Activated T-helper 17 cell treated with anti-CD3 and anti-CD28 coated beads, Interleukin-2, amount 50 U/mL, for 72 hours (primary cell): ENCODE data around the gene MLLT3. TPM values are rescaled to one million over a fixed set of nuclear protein-coding genes. Genes with fewer than 3 reads are reported as not detected.
A peak's percentile ranks its signal among the peaks of the same experiment; 100 is the strongest.

Experiments used
- ATAC-seq: fragments of 150-1000 bp; cut with Tn5 transposase; replicated peaks from 2 replicates; pipeline ENCODE4 v1.10.0; 2021; ENCODE audit warnings: mild to moderate bottlenecking, moderate library complexity
- H3K27ac Mint-ChIP-seq: one replicate; pipeline ENCODE4 v1.8.0; 2022; ENCODE audit warnings: mixed read lengths
- H3K27me3 Mint-ChIP-seq: one replicate; pipeline ENCODE4 v1.8.0; 2022; ENCODE audit warnings: mixed read lengths
- H3K36me3 Mint-ChIP-seq: one replicate; pipeline ENCODE4 v1.8.0; 2022; ENCODE audit warnings: low read depth, mild to moderate bottlenecking, mixed read lengths
- H3K4me1 Mint-ChIP-seq: one replicate; pipeline ENCODE4 v1.8.0; 2022; ENCODE audit warnings: mixed read lengths
- H3K4me3 Mint-ChIP-seq: one replicate; pipeline ENCODE4 v1.8.0; 2022; ENCODE audit warnings: mild to moderate bottlenecking, mixed read lengths
- H3K9me3 Mint-ChIP-seq: one replicate; pipeline ENCODE4 v1.8.0; 2022; ENCODE audit warnings: mixed read lengths
- total RNA-seq, 2 donors: library from RNA; stranded (reverse); gene quantifications; one replicate each; pipeline ENCODE4 v1.2.3, GENCODE V29; 2022

The MLLT3 gene
- total RNA-seq, 2 donors from 2014 or later, result 45.7 to 54.9 TPM

- no peak for ATAC-seq
- Mint-ChIP-seq H3K9me3 (no peaks in the 10 kb centered on the region), H3K27me3 (peaks cover 1% of the 10 kb centered on the region), H3K4me3 (no peak overlapping the region), H3K27ac (no peak overlapping the region), H3K4me1 (peaks cover 10% of the 10 kb centered on the region), H3K36me3 (no peaks in the 10 kb centered on the region)
Observed at GRCh38 chr9:20642045-20642444, 19.7 kb upstream of the MLLT3 start.

- H3K4me3 Mint-ChIP-seq, result peak overlapping the region; percentile 32
Observed at GRCh38 chr9:20640331-20641187, 18.3 kb upstream of the MLLT3 start.

GRCh38 chr9:20636888-20637440 lies 14.7 kb upstream of the MLLT3 start:
- no peaks in the 10 kb centered on the region for H3K27me3 Mint-ChIP-seq
- no peaks in the 10 kb centered on the region for H3K36me3 Mint-ChIP-seq
- H3K4me3 Mint-ChIP-seq, result no peak overlapping the region
- no peak overlapping the region for H3K27ac Mint-ChIP-seq
- H3K9me3 Mint-ChIP-seq, result no peaks in the 10 kb centered on the region
- ATAC-seq, result no peak
- H3K4me1 Mint-ChIP-seq, result peaks cover 10% of the 10 kb centered on the region

More at GRCh38 chr9:20640331-20641187, 18.3 kb upstream of the MLLT3 start:
- ATAC-seq, result peak; percentile 90
- H3K4me1 Mint-ChIP-seq, result peaks cover 10% of the 10 kb centered on the region
- no peaks in the 10 kb centered on the region for H3K27me3 Mint-ChIP-seq
- peak overlapping the region; percentile 2 for H3K27ac Mint-ChIP-seq
- H3K9me3 Mint-ChIP-seq, result no peaks in the 10 kb centered on the region
- H3K36me3 Mint-ChIP-seq, result no peaks in the 10 kb centered on the region

GRCh38 chr9:20634895-20635294 lies 12.6 kb upstream of the MLLT3 start:
- H3K4me1 Mint-ChIP-seq, result no peaks in the 10 kb centered on the region
- H3K9me3 Mint-ChIP-seq, result no peaks in the 10 kb centered on the region
- H3K4me3 Mint-ChIP-seq, result no peak overlapping the region
- no peak for ATAC-seq
- peaks cover 5% of the 10 kb centered on the region for H3K27me3 Mint-ChIP-seq
- no peak overlapping the region for H3K27ac Mint-ChIP-seq
- no peaks in the 10 kb centered on the region for H3K36me3 Mint-ChIP-seq

- Mint-ChIP-seq H3K27ac (no peak overlapping the region), H3K27me3 (peaks cover 5% of the 10 kb centered on the region), H3K4me1 (no peaks in the 10 kb centered on the region), H3K9me3 (no peaks in the 10 kb centered on the region), H3K36me3 (no peaks in the 10 kb centered on the region), H3K4me3 (no peak overlapping the region)
- ATAC-seq, result no peak
Observed at GRCh38 chr9:20632705-20633104, 10.4 kb upstream of the MLLT3 start.

- Mint-ChIP-seq H3K4me1 (no peaks in the 10 kb centered on the region), H3K9me3 (no peaks in the 10 kb centered on the region), H3K4me3 (no peak overlapping the region), H3K27ac (no peak overlapping the region), H3K36me3 (no peaks in the 10 kb centered on the region), H3K27me3 (peaks cover 5% of the 10 kb centered on the region)
- ATAC-seq, result no peak
Observed at GRCh38 chr9:20630241-20630943, 8.1 kb upstream of the MLLT3 start.

- Mint-ChIP-seq H3K36me3 (peaks cover 25% of the 10 kb centered on the region), H3K4me3 (peak overlapping the region; percentile 92), H3K27me3 (no peaks in the 10 kb centered on the region), H3K27ac (peak overlapping the region; percentile 80), H3K4me1 (peaks cover 15% of the 10 kb centered on the region), H3K9me3 (no peaks in the 10 kb centered on the region)
- ATAC-seq, result no peak
Observed at GRCh38 chr9:20625003-20625349, 2.7 kb upstream of the MLLT3 start.

- H3K27me3 Mint-ChIP-seq, result no peaks in the 10 kb centered on the region
- H3K36me3 Mint-ChIP-seq, result peaks cover 31% of the 10 kb centered on the region
- peaks cover 21% of the 10 kb centered on the region for H3K4me1 Mint-ChIP-seq
- peak overlapping the region; percentile 95 for H3K27ac Mint-ChIP-seq
- no peak for ATAC-seq
- H3K4me3 Mint-ChIP-seq, result peak overlapping the region; percentile 92
- no peaks in the 10 kb centered on the region for H3K9me3 Mint-ChIP-seq
Observed at GRCh38 chr9:20624201-20625002, 2.1 kb upstream of the MLLT3 start.

GRCh38 chr9:20623748-20624124 lies 1.4 kb upstream of the MLLT3 start:
- peaks cover 37% of the 10 kb centered on the region for H3K36me3 Mint-ChIP-seq
- H3K4me1 Mint-ChIP-seq, result peaks cover 25% of the 10 kb centered on the region
- H3K9me3 Mint-ChIP-seq, result no peaks in the 10 kb centered on the region
- ATAC-seq, result no peak
- no peaks in the 10 kb centered on the region for H3K27me3 Mint-ChIP-seq
- H3K27ac Mint-ChIP-seq, result peak overlapping the region; percentile 95
- peak overlapping the region; percentile 92 for H3K4me3 Mint-ChIP-seq

GRCh38 chr9:20623021-20623747 lies 885 bp upstream of the MLLT3 start:
- ATAC-seq, result peak; percentile 22
- peaks cover 31% of the 10 kb centered on the region for H3K4me1 Mint-ChIP-seq
- peaks cover 43% of the 10 kb centered on the region for H3K36me3 Mint-ChIP-seq

GRCh38 chr9:20621471-20622329 lies 599 bp downstream of the MLLT3 start:
- Mint-ChIP-seq H3K4me1 (peaks cover 36% of the 10 kb centered on the region), H3K36me3 (peaks cover 43% of the 10 kb centered on the region)
- ATAC-seq, result peak; percentile 40

More at GRCh38 chr9:20623021-20623747, 885 bp upstream of the MLLT3 start:
- Mint-ChIP-seq H3K9me3 (no peaks in the 10 kb centered on the region), H3K27me3 (no peaks in the 10 kb centered on the region), H3K27ac (peak overlapping the region; percentile 95), H3K4me3 (peak overlapping the region; percentile 92)

GRCh38 chr9:20620650-20621470 lies 1.4 kb downstream of the MLLT3 start:
- Mint-ChIP-seq H3K27ac (peak overlapping the region; percentile 95), H3K27me3 (no peaks in the 10 kb centered on the region), H3K4me3 (peak overlapping the region; percentile 92), H3K36me3 (peaks cover 43% of the 10 kb centered on the region), H3K4me1 (peaks cover 41% of the 10 kb centered on the region), H3K9me3 (no peaks in the 10 kb centered on the region)
- ATAC-seq, result peak; percentile 9

More at GRCh38 chr9:20621471-20622329, 599 bp downstream of the MLLT3 start:
- Mint-ChIP-seq H3K9me3 (no peaks in the 10 kb centered on the region), H3K4me3 (peak overlapping the region; percentile 92), H3K27me3 (no peaks in the 10 kb centered on the region), H3K27ac (peak overlapping the region; percentile 95)
